AG04449 (cell line): Measurements from ENCODE around the gene SHC3.

Experiments used
- CTCF ChIA-PET: fragments of 350-600 bp; formaldehyde crosslinking; extraction: SDS; loops from one replicate; lab custom pipeline; 2021; ENCODE audit warnings: antibody characterized with exemption; lab: Yijun Ruan, JAX
- POLR2A ChIA-PET: fragments of 400-600, 350-600 bp; formaldehyde crosslinking; extraction: SDS; loops from one replicate; lab custom pipeline; 2020; ENCODE audit warnings: antibody characterized with exemption, inconsistent platforms; lab: Yijun Ruan, JAX
- DNase-seq: peaks from one replicate; pipeline ENCODE4 v3.0.0-alpha.2; 2010; ENCODE audit warnings: low read depth, low spot score
- H3K4me3 ChIP-seq: 2 replicates; pipeline ENCODE4 v1.5.1; 2011; ENCODE audit warnings: low read depth, mild to moderate bottlenecking, control low read depth, low read length
- CTCF ChIP-seq: IDR thresholded peaks from one replicate; pipeline ENCODE4 v1.5.1; 2011; ENCODE audit warnings: mild to moderate bottlenecking, moderate library complexity, low read length, control low read depth, inconsistent platforms; ENCODE audit not compliant: insufficient read depth; ENCODE audit errors: missing control alignments

Gene SHC3

GRCh38 chr9:89036383-89036782 is 142.2 kb downstream of the SHC3 start:
- no peak for TF ChIP-seq CTCF
- ChIA-PET CTCF (interaction anchor here (0.8 kb wide), 1 partner anchor 14 kb away, joined by 3 read pairs; no protein-coding TSS in a partner anchor), POLR2A (no interaction called here)
- H3K4me3 ChIP-seq, result no peak overlapping the region
- no peak for DNase-seq

- no peak for TF ChIP-seq CTCF
- ChIA-PET POLR2A (no interaction called here), CTCF (interaction anchor here (1.3 to 1.5 kb wide), 2 partner anchors 9 to 31 kb away, joined by 3 read pairs; no protein-coding TSS in a partner anchor)
- no peak overlapping the region for H3K4me3 ChIP-seq
- no peak for DNase-seq
Observed at GRCh38 chr9:89032661-89033060, 146.0 kb downstream of the SHC3 start.

GRCh38 chr9:89032173-89032572 is 146.4 kb downstream of the SHC3 start:
- no peak for TF ChIP-seq CTCF
- no peak for DNase-seq
- POLR2A ChIA-PET, result no interaction called here
- CTCF ChIA-PET, result interaction anchor here (1.3 to 1.5 kb wide), 2 partner anchors 10 to 31 kb away, joined by 3 read pairs; no protein-coding TSS in a partner anchor
- no peak overlapping the region for H3K4me3 ChIP-seq

- TF ChIP-seq CTCF, result no peak
- no peak for DNase-seq
- ChIA-PET CTCF (no interaction called here), POLR2A (no interaction called here)
- no peak overlapping the region for H3K4me3 ChIP-seq
Observed at GRCh38 chr9:89029788-89030187, 148.8 kb downstream of the SHC3 start.

GRCh38 chr9:89026876-89027275 is 151.7 kb downstream of the SHC3 start:
- no peak for DNase-seq
- TF ChIP-seq CTCF, result no peak
- ChIA-PET POLR2A (no interaction called here), CTCF (no interaction called here)
- no peak overlapping the region for H3K4me3 ChIP-seq

- ChIA-PET POLR2A (no interaction called here), CTCF (no interaction called here)
- DNase-seq, result no peak
- TF ChIP-seq CTCF, result no peak
- H3K4me3 ChIP-seq, result no peak overlapping the region
Observed at GRCh38 chr9:89025553-89025952, 153.1 kb downstream of the SHC3 start.
